SK-N-SH treated with all-trans-retinoic acid at 6 μM for 48 hours (cell line): ENCODE results near the gene PRPS2.
A peak's percentile ranks its signal among the peaks of the same experiment; 100 is the strongest.

Source experiments
- ATAC-seq: fragments of 200-7000 bp; cut with Tn5 transposase; 3 replicates; pipeline ENCODE4 v1.9.1; 2020; ENCODE audit warnings: mild to moderate bottlenecking, moderate library complexity
- ARNTL ChIP-seq: fragments of 450-650 bp; formaldehyde crosslinking; IDR thresholded peaks from 2 replicates; pipeline ENCODE4 v1.5.0; 2020; ENCODE audit warnings: low read depth, mild to moderate bottlenecking, moderate library complexity, borderline replicate concordance
- BACH2 ChIP-seq: fragments of 250-450 bp; sonication (Bioruptor Pico); IDR thresholded peaks from 2 replicates; pipeline ENCODE4 v1.9.0; 2021; ENCODE audit warnings: mild to moderate bottlenecking, borderline replicate concordance
- CREB5 ChIP-seq: fragments of 250-450 bp; sonication (Bioruptor Pico); IDR thresholded peaks from 2 replicates; pipeline ENCODE4 v1.5.1; 2020; ENCODE audit warnings: low read depth, mild to moderate bottlenecking, moderate library complexity
- CSDC2 ChIP-seq: fragments of 250-450 bp; sonication (Bioruptor Pico); IDR thresholded peaks from 2 replicates; pipeline ENCODE4 v1.5.0; 2020; ENCODE audit warnings: mild to moderate bottlenecking, moderate library complexity
- CSRNP3 ChIP-seq: fragments of 250-450 bp; sonication (Bioruptor Pico); IDR thresholded peaks from 2 replicates; pipeline ENCODE4 v1.5.1; 2021; ENCODE audit warnings: mild to moderate bottlenecking, moderate library complexity
- ESRRG ChIP-seq: fragments of 250-450 bp; sonication (Bioruptor Pico); IDR thresholded peaks from 2 replicates; pipeline ENCODE4 v1.6.1; 2021; ENCODE audit warnings: mild to moderate bottlenecking
- GLIS3 ChIP-seq: fragments of 250-450 bp; sonication (Bioruptor Pico); IDR thresholded peaks from 2 replicates; pipeline ENCODE4 v1.5.0; 2020; ENCODE audit warnings: mild to moderate bottlenecking, moderate library complexity
- OSR1 ChIP-seq: fragments of 250-450 bp; sonication (Bioruptor Pico); IDR thresholded peaks from 2 replicates; pipeline ENCODE4 v1.8.0; 2022; ENCODE audit warnings: moderate library complexity, mild to moderate bottlenecking, inconsistent platforms
- PATZ1 ChIP-seq: fragments of 250-450 bp; sonication (Bioruptor Pico); IDR thresholded peaks from 2 replicates; pipeline ENCODE4 v1.8.0; 2020; ENCODE audit warnings: mild to moderate bottlenecking, moderate library complexity, borderline replicate concordance
- POU6F1 ChIP-seq: fragments of 250-450 bp; sonication (Bioruptor Pico); IDR thresholded peaks from 2 replicates; pipeline ENCODE4 v1.8.0; 2021; ENCODE audit warnings: low read depth, mild to moderate bottlenecking, moderate library complexity, borderline replicate concordance
- RARB ChIP-seq: fragments of 250-450 bp; sonication (Bioruptor Pico); IDR thresholded peaks from 2 replicates; pipeline ENCODE4 v1.8.0; 2021; ENCODE audit warnings: mild to moderate bottlenecking, moderate library complexity
- SNAI2 ChIP-seq: fragments of 250-450 bp; sonication (Bioruptor Pico); IDR thresholded peaks from 2 replicates; pipeline ENCODE4 v1.5.0; 2020; ENCODE audit warnings: mild to moderate bottlenecking, moderate library complexity
- TCF4 ChIP-seq: fragments of 250-450 bp; sonication (Bioruptor Pico); IDR thresholded peaks from 2 replicates; pipeline ENCODE4 v1.8.0; 2021; ENCODE audit warnings: mild to moderate bottlenecking, moderate library complexity, borderline replicate concordance
- TOX ChIP-seq: fragments of 250-450 bp; sonication (Bioruptor Pico); IDR thresholded peaks from 2 replicates; pipeline ENCODE4 v1.8.0; 2021; ENCODE audit warnings: mild to moderate bottlenecking, moderate library complexity, borderline replicate concordance
- ZC3H10 ChIP-seq: fragments of 250-450 bp; sonication (Bioruptor Pico); IDR thresholded peaks from 2 replicates; pipeline ENCODE4 v1.5.1; 2021; ENCODE audit warnings: mild to moderate bottlenecking, moderate library complexity
- ZFP3 ChIP-seq: fragments of 250-450 bp; sonication (Bioruptor Pico); IDR thresholded peaks from 2 replicates; pipeline ENCODE4 v1.5.0; 2020; ENCODE audit warnings: mild to moderate bottlenecking, moderate library complexity
- ZFP30 ChIP-seq: fragments of 450-650 bp; formaldehyde crosslinking; IDR thresholded peaks from 2 replicates; pipeline ENCODE4 v1.5.0; 2022; ENCODE audit warnings: mild to moderate bottlenecking, moderate library complexity
- ZNF565 ChIP-seq: fragments of 450-650 bp; formaldehyde crosslinking; conservative IDR thresholded peaks from 2 replicates; pipeline ENCODE4 v1.5.0; 2020; ENCODE audit warnings: low read depth, mild to moderate bottlenecking, moderate library complexity
- ZNF8 ChIP-seq: fragments of 450-650 bp; formaldehyde crosslinking; IDR thresholded peaks from 2 replicates; pipeline ENCODE4 v1.5.0; 2020; ENCODE audit warnings: mild to moderate bottlenecking, moderate library complexity

Gene PRPS2

GRCh38 chrX:12811658-12812057, 20.4 kb downstream of the PRPS2 start:
- no peak for ATAC-seq
- TF ChIP-seq BACH2 (CRISPR knock-in tag) (no peak), ZNF565 (CRISPR knock-in tag) (no peak), GLIS3 (CRISPR knock-in tag) (no peak), ESRRG (CRISPR knock-in tag) (no peak), CSRNP3 (no peak), ZFP30 (CRISPR knock-in tag) (no peak), ZC3H10 (no peak), ZNF8 (no peak), ZFP3 (CRISPR knock-in tag) (no peak), TCF4 (no peak), SNAI2 (no peak), POU6F1 (CRISPR knock-in tag) (no peak), PATZ1 (no peak), CSDC2 (CRISPR knock-in tag) (no peak)

- peak; percentile 92 for ATAC-seq
- TF ChIP-seq CSRNP3 = no peak
- TF ChIP-seq SNAI2 = no peak
- TF ChIP-seq OSR1 (CRISPR knock-in tag) = no peak
- no peak for TF ChIP-seq ARNTL (CRISPR knock-in tag)
- TF ChIP-seq ESRRG (CRISPR knock-in tag) = no peak
- no peak for TF ChIP-seq POU6F1 (CRISPR knock-in tag)
- no peak for TF ChIP-seq CSDC2 (CRISPR knock-in tag)
- TF ChIP-seq RARB = no peak
- TF ChIP-seq ZC3H10 = no peak
- no peak for TF ChIP-seq ZFP3 (CRISPR knock-in tag)
Measured at GRCh38 chrX:12814420-12814819, 23.2 kb downstream of the PRPS2 start.

- no peak for TF ChIP-seq CREB5 (CRISPR knock-in tag)
- TF ChIP-seq OSR1 (CRISPR knock-in tag) = no peak
- TF ChIP-seq ESRRG (CRISPR knock-in tag) = no peak
- no peak for TF ChIP-seq ZNF8
- no peak for TF ChIP-seq ARNTL (CRISPR knock-in tag)
- no peak for TF ChIP-seq CSDC2 (CRISPR knock-in tag)
- no peak for TF ChIP-seq TOX (CRISPR knock-in tag)
- no peak for ATAC-seq
Measured at GRCh38 chrX:12817528-12817927, 26.3 kb downstream of the PRPS2 start.

GRCh38 chrX:12819222-12819621, 28.0 kb downstream of the PRPS2 start:
- TF ChIP-seq ZFP30 (CRISPR knock-in tag) = no peak
- TF ChIP-seq ZFP3 (CRISPR knock-in tag) = no peak
- no peak for ATAC-seq
